Thyroid gland (tissue), 4 donors: ENCODE measurements around the gene SRGAP1.

Experiments used
- CTCF ChIP-seq, 6 experiments: fragments of 200-600 bp in 3 of 6; fragments of 450-650 bp in 3 of 6; sonication (generic) in 3 of 6; IDR thresholded peaks; one replicate each; pipeline ENCODE4 v1.5.1; 2016 to 2019; ENCODE audit warnings: antibody characterized with exemption in 6 of 6, mild to moderate bottlenecking in 2 of 6, inconsistent platforms in 1 of 6, moderate library complexity in 1 of 6
- POLR2A ChIP-seq, 2 donors: fragments of 450-650 bp; IDR thresholded peaks; one replicate each; pipeline ENCODE4 v1.6.1; 2017; ENCODE audit warnings: antibody characterized with exemption in 2 of 2, mild to moderate bottlenecking in 2 of 2, moderate library complexity in 1 of 2

- TF ChIP-seq CTCF (IDR thresholded peaks at IDR 0.05) (no peak), POLR2A (IDR thresholded peaks at IDR 0.05) (no peak)
Observed at GRCh38 chr12:63841571-63841970, 2.9 kb upstream of the SRGAP1 start.
